Esophagus muscularis mucosa (tissue), 3 donors: ENCODE results near the gene VAMP4.

ENCODE experiments used
- CTCF ChIP-seq, 3 experiments: fragments of 200-600 bp in 2 of 3; fragments of 450-650 bp in 1 of 3; sonication (generic) in 2 of 3; IDR thresholded peaks; one replicate each; pipeline ENCODE4 v1.5.1; 2017 to 2019; ENCODE audit warnings: antibody characterized with exemption in 3 of 3, mild to moderate bottlenecking in 2 of 3, moderate library complexity in 1 of 3
- POLR2A ChIP-seq: fragments of 450-650 bp; IDR thresholded peaks from one replicate; pipeline ENCODE4 v1.6.1; 2017; ENCODE audit warnings: antibody characterized with exemption, moderate library complexity, mild to moderate bottlenecking, low read depth

- TF ChIP-seq CTCF (IDR thresholded peaks at IDR 0.05) (no peak), POLR2A (no peak)
Measured at GRCh38 chr1:171661076-171661650, 80.7 kb downstream of the VAMP4 start.
